GM10266 (cell line): ENCODE measurements around the gene PPP4R1.

Experiments
- DNase-seq: peaks from one replicate; pipeline ENCODE4 v3.0.0; 2012; ENCODE audit errors: extremely low spot score
- TF ChIP-seq, protein P1 (sequence below): IDR thresholded peaks from 2 replicates; pipeline ENCODE4 v1.5.1; 2012; ENCODE audit warnings: mild to moderate bottlenecking, low read depth; ENCODE audit not compliant: control insufficient read depth, insufficient read depth; ENCODE audit errors: missing control alignments

The PPP4R1 gene

GRCh38 chr18:9550429-9550828 is 63.9 kb downstream of the PPP4R1 start:
- TF ChIP-seq, protein P1, sequence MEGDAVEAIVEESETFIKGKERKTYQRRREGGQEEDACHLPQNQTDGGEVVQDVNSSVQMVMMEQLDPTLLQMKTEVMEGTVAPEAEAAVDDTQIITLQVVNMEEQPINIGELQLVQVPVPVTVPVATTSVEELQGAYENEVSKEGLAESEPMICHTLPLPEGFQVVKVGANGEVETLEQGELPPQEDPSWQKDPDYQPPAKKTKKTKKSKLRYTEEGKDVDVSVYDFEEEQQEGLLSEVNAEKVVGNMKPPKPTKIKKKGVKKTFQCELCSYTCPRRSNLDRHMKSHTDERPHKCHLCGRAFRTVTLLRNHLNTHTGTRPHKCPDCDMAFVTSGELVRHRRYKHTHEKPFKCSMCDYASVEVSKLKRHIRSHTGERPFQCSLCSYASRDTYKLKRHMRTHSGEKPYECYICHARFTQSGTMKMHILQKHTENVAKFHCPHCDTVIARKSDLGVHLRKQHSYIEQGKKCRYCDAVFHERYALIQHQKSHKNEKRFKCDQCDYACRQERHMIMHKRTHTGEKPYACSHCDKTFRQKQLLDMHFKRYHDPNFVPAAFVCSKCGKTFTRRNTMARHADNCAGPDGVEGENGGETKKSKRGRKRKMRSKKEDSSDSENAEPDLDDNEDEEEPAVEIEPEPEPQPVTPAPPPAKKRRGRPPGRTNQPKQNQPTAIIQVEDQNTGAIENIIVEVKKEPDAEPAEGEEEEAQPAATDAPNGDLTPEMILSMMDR = no peak
- DNase-seq = no peak

- no peak for DNase-seq
- TF ChIP-seq, protein P1 = peak; percentile 16
Observed at GRCh38 chr18:9549405-9549804, 65.0 kb downstream of the PPP4R1 start.

DNA sequence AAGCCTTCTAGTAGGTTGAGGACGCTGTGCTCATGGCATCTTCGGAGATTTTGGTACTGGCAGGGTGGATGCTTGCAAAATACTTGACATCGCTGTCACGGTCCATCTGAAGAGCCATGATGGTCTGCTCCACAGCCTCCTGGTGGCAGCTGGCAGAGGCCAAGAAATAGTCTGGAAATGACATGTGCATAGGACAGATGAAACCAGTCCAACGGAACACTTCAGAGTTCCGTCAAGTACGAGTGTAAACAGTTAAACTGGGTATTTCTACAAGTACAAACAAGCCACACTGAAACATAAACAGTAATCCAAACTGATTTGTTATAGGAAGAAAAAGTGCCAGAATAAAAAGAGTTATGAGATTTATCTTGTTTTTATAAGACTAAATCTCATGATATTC is 66.6 kb downstream of the PPP4R1 start:
- no peak for DNase-seq
- TF ChIP-seq, protein P1 = no peak

DNA sequence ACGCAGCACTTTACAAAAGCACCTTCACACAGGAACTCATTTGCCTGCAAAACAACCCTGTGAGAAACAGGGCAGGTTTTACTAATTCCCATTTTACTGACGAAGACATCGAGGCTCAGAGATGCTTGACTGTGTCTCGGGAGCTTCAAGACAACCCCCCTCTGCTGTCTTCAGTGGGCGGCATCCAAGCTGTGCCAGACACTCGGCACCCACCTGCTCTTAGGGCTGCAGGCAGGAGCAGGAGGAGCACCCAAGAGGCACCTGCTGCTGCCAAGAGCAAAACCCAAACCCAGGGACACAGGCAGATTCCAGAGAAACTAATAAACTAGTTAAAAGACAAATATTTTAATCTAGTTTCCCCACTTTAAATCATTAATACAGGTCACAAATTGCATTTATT is 67.9 kb downstream of the PPP4R1 start:
- DNase-seq = no peak
- TF ChIP-seq, protein P1 = no peak

- no peak for DNase-seq
- TF ChIP-seq, protein P1 = no peak
Observed at GRCh38 chr18:9545029-9545428, 69.3 kb downstream of the PPP4R1 start.

DNA sequence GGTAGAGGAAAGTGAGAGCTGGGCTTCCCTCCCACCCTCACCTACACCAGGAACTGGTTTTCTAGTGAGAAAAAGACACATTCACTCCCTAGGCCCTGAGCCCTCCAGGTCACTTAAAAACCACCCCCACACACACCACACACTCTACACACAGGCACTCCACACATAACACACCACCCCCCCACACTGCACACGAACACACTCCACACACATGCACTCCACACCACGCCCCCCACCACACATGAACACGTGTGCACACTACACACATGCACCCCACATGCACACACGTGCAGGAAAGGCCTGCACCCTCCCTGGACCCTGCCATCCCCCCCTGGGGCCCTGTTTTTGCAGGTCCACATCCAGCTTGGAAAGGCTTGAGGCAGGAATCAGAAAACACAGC is 71.4 kb downstream of the PPP4R1 start:
- TF ChIP-seq, protein P1 = no peak
- DNase-seq = no peak

GRCh38 chr18:9539938-9540337 is 74.4 kb downstream of the PPP4R1 start:
- DNase-seq = no peak
- TF ChIP-seq, protein P1 = no peak

DNA sequence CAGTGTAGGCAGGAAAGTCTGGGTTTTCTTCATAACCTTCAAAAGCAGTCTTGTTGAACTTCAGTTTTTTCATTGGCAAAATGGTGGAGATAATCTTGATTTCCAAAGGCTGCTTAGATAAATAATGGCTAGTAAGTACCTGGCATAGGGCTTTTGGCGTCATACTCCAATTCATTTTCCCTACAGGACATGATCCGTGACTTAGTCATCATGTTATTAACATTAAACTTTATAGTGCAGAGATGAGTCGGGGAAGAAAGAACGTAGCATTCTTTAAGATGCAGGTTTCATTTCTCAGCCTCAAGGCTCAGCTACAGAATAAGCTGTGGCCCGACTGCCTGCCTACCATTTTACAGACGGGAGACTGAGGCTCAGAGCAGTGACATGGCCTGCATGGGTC is 75.1 kb downstream of the PPP4R1 start:
- TF ChIP-seq, protein P1 = no peak
- no peak for DNase-seq
